Large intestine (tissue), 3 donors: Measurements from ENCODE around the gene IL22RA1. TPM values are rescaled to one million over a fixed set of nuclear protein-coding genes. Genes with fewer than 3 reads are reported as not detected.

Source experiments
- DNase-seq, 2 donors: peaks; one replicate each; pipeline versions ENCODE4 v3.0.0 to v3.0.0-alpha.2; 2013
- H3K27ac ChIP-seq: one replicate; pipeline ENCODE4 v1.5.1; 2013; ENCODE audit warnings: low read length
- H3K27me3 ChIP-seq: 2 replicates; pipeline ENCODE4 v1.6.1; 2013; ENCODE audit warnings: low read length; ENCODE audit not compliant: control insufficient read depth, insufficient read depth
- H3K36me3 ChIP-seq: 2 replicates; pipeline ENCODE4 v1.6.1; 2013; ENCODE audit warnings: low read length; ENCODE audit not compliant: control insufficient read depth, insufficient read depth
- H3K4me1 ChIP-seq: one replicate; pipeline ENCODE4 v1.6.1; 2013; ENCODE audit warnings: low read length; ENCODE audit not compliant: control insufficient read depth, insufficient read depth
- H3K4me3 ChIP-seq: one replicate; pipeline ENCODE4 v1.5.1; 2013; ENCODE audit warnings: low read length
- H3K9me3 ChIP-seq: one replicate; pipeline ENCODE4 v1.6.1; 2013; ENCODE audit warnings: mild to moderate bottlenecking, low read depth, low read length, moderate library complexity; ENCODE audit not compliant: control insufficient read depth
- WGBS: methylation state at CpG from one replicate; pipeline ENCODE4 v1.1.5; 2013; ENCODE audit warnings: low lambda C conversion rate; ENCODE audit not compliant: insufficient coverage; 5-methylcytosine and 5-hydroxymethylcytosine counted together
- polyA plus RNA-seq: library from polyadenylated mRNA; unstranded; fragments of 120-200 nt; gene quantifications from one replicate; pipeline ENCODE4 v1.2.1, GENCODE V29; 2013

Gene IL22RA1
- polyA plus RNA-seq, 1 donor: 100 TPM

DNA sequence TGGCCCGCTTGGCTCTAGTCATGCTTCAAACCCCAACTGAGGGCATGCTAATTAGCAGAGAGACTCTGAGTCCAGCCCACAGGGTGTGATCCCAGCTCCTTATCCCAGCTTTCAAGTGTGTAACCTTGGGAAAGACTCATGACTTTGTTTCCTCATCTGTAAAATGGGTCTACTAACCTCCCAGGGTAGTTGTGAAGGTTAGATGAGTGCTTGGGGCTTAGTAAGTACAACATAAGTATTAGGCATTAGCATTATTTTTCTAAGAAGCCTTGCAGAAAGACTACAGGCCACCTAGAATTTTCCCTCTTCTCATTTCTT, 33.8 kb downstream of the IL22RA1 start:
- Histone ChIP-seq H3K9me3 (no peaks in the 10 kb centered on the region), H3K4me3 (no peak overlapping the region), H3K27me3 (no peaks in the 10 kb centered on the region), H3K4me1 (peaks cover 80% of the 10 kb centered on the region), H3K27ac (peak overlapping the region; percentile 98), H3K36me3 (peaks cover 7% of the 10 kb centered on the region)
- DNase-seq: no peak
- WGBS: no CpG with 5 or more reads among the region's 1 CpG

DNA sequence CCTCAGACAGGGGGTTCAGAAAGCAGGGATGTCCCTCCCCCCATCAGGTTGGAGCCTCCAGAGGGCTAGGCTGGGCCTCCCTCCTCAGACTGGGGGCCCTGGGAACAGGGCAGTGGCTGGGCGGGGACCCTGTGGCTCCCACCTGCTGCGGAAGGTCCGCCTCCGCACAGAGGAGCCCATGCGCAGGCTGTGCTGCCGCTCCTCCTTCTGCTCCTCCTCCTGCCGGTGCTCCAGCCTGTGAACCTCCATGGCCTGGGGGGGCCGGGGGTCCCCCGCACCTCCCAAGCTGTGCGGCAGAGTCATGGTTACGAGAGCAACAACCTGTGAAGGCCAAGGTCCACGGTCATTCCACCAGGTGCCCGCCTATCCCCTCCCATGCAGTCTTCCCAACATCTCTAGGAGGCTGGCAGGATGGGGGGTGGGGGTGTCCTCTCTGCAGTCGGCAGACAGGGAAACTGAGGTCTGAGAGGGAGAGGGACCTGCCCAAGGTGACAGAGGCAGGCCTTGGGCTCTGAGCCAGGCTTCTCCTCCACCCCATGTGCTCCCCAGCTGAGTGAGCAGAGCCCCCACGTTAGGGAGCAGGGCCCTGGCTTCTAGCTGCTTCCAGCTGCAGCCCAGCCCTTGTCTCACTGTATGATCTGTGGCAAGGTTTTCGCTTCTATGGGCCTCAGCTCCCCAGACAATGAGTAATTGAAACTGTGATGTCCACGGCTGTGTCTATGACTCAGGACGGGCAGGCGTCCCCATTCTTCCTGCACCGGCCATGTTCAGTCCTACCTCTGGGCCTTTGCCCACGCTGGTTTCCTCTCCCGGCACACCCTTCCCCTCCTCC, 34.4 kb downstream of the IL22RA1 start:
- H3K4me1 ChIP-seq: peaks cover 80% of the 10 kb centered on the region
- H3K9me3 ChIP-seq: no peaks in the 10 kb centered on the region
- peak overlapping the region; percentile 61 for H3K4me3 ChIP-seq

DNA sequence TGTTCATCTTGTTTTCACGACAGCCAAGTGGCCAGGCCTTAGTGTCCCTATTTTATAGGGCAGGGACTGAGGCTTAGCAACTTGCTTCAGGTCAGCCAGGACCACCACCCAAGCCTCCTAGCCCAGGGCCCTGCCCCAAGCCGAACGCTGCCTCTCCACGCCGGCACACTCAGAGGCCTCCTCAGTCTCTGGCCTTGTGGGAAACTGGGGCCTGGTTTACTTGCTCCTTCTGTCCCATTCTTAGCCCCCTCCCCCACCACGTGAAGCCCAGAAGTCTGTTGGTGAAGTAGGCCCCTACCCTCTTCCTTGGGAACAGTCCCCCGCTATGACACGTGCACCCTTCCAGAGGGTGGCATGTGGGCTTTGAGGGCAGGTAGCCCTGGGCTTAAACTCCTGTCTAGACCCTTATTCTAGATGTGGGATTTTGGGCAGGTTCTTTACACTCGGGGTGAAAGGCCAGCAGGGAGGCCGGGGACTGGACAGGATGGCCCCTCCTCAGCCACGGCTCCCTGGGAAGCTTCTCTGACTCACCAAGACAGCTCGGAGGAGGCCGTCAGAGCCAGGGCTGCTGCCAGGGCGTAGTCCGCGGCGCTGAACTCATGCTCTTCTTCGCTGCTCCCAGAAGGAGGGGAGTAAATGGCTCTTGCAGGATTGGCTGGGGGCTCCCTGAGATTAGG, 35.3 kb downstream of the IL22RA1 start:
- no peaks in the 10 kb centered on the region for H3K9me3 ChIP-seq
- DNase-seq: peak; percentile 57 to 82
- peaks cover 14% of the 10 kb centered on the region for H3K36me3 ChIP-seq
- H3K4me1 ChIP-seq: peaks cover 81% of the 10 kb centered on the region
- H3K27me3 ChIP-seq: no peaks in the 10 kb centered on the region
- peak overlapping the region; percentile 61 for H3K4me3 ChIP-seq
- H3K27ac ChIP-seq: peak overlapping the region; percentile 98
- no CpG with 5 or more reads among the region's 18 CpGs for WGBS

More for the DNA sequence above, 34.4 kb downstream of the IL22RA1 start:
- Histone ChIP-seq H3K36me3 (peaks cover 11% of the 10 kb centered on the region), H3K27ac (peak overlapping the region; percentile 98), H3K27me3 (no peaks in the 10 kb centered on the region)
- WGBS: no CpG with 5 or more reads among the region's 22 CpGs
- peak; percentile 98 to 100 for DNase-seq

DNA sequence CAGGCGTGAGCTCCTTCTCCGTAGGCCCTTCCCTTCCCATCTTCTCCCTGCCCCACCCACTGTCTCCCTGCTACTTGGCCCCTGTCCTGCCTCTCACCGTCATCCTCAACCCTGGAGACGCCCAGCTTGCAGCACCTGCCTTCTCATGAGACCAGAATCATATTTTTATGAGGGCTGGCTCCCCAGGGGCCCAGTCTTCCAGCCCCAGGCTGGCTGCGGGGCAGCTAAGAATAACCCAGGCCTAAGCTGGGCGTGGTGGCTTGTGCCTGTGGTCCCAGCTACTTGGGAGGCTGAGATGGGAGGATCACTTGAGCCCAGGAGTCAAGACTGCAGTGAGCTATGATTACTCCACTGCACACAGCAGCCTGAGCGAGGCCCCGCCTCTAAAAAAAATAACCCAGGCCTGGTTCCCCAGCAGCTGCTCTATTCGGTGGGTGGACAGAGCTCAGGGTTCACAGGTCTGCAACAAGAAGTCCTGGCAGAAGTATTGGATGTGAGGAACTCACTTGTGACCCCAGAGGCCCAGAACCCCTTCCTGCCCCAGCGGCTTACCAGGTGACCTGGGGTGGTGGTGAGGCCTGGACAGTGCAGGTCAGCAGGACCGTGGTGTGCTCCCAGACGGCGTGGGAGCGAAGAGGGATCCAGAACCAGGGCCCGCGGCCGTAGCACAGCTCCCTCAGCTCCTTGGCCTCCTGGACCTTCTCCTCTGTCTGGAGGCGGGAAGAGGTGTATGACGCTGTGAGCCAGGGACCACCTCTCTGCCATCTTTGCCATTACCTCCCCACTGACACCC, 37.4 kb downstream of the IL22RA1 start:
- Histone ChIP-seq H3K27me3 (no peaks in the 10 kb centered on the region), H3K36me3 (peaks cover 14% of the 10 kb centered on the region), H3K4me3 (peak overlapping the region; percentile 61), H3K4me1 (peaks cover 88% of the 10 kb centered on the region), H3K27ac (peak overlapping the region; percentile 98), H3K9me3 (no peaks in the 10 kb centered on the region)
- WGBS: no CpG with 5 or more reads among the region's 19 CpGs
- peak; percentile 83 to 93 for DNase-seq

DNA sequence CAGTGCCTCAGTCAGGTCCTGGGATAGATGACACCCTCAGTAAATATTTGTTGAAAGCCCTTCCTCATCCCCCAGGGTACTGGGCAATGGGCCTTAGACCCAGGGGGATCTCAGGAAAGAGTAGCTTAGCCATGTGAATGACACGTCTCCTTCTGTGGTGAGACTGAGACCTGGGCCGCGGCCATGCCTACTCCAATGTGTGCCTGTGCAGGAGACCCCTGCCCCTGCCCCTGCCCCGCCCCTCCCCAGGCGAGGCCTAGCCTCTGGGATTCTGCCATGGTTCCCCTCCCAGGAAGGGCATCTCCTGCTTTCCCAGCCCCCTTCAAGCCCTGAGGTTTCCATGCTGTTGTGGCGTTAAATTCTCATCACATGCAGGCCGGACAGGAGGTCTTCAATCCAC, 38.1 kb downstream of the IL22RA1 start:
- Histone ChIP-seq H3K27ac (peak overlapping the region; percentile 98), H3K27me3 (no peaks in the 10 kb centered on the region), H3K9me3 (no peaks in the 10 kb centered on the region), H3K36me3 (peaks cover 14% of the 10 kb centered on the region), H3K4me1 (peaks cover 90% of the 10 kb centered on the region), H3K4me3 (no peak overlapping the region)
- no peak for DNase-seq
- 40% methylated on average over 1 of the region's 7 CpGs for WGBS

DNA sequence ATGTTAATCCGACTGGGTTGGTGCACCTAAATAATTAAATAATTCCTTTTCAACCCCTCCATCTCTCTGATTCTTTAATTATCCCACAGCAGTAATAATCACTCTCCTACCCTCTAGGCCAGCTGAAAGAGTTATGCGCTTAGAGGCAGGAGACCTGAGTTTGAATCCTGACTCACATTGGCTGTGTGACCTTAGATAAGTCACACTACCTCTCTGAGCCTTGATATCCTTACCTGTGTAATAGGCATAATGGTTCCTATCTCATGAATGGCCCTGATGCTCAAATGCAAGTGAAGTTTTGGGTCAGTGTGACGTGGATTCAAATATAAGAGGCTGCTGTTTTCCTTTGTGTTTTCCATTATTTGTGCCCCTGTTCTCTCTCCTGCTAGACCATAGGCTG, 39.1 kb downstream of the IL22RA1 start:
- peaks cover 90% of the 10 kb centered on the region for H3K4me1 ChIP-seq
- H3K4me3 ChIP-seq: no peak overlapping the region
- H3K36me3 ChIP-seq: peaks cover 17% of the 10 kb centered on the region
- no CpG with 5 or more reads among the region's 3 CpGs for WGBS
- H3K27me3 ChIP-seq: no peaks in the 10 kb centered on the region
- peak overlapping the region; percentile 98 for H3K27ac ChIP-seq
- no peaks in the 10 kb centered on the region for H3K9me3 ChIP-seq
- no peak for DNase-seq

DNA sequence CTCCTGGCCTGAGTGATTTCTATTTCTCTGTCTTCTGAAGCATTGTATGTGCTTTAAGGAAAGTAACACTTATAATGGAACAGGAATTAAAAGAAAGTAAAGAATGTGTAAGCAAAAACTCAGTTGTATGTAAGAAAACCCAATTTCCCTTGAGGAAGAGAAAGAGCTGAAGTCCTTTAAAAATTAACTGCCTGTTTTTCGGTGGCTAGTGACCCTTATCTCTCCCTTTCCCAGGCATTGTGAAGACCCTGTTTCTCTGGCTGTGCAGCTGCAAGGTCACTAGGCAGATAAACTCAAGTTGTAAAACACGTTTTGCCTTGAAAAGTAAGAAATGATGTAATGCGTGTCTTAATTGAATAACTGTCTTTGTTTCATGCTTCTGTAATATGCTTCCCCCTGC, 39.5 kb downstream of the IL22RA1 start:
- no peak overlapping the region for H3K4me3 ChIP-seq
- H3K9me3 ChIP-seq: no peaks in the 10 kb centered on the region
- peak overlapping the region; percentile 98 for H3K27ac ChIP-seq
- peaks cover 90% of the 10 kb centered on the region for H3K4me1 ChIP-seq
- peaks cover 22% of the 10 kb centered on the region for H3K36me3 ChIP-seq
- peak in 1 of 2 donors; percentile 53 for DNase-seq
- no CpG with 5 or more reads among the region's 3 CpGs for WGBS
- H3K27me3 ChIP-seq: no peaks in the 10 kb centered on the region

DNA sequence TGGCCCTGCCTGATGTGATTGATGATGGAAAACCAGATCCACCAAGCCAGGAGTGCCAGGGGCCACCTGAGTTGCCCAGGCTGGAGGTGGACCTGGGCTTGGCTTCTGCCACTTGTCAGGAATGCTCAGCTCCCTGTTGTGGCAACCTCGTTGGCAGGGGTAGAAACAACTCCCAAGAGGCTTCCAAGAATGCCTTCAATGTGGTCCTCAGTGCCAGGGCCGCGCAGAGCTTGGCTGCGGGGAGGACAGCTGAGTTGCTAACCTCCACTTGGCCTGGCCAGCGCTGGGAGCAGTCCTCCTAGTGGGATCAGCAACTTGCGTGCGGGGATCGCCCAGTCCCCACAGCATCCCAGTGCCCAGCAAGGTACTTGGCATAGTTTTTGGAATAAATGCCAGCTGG, 40.0 kb downstream of the IL22RA1 start:
- peak overlapping the region; percentile 98 for H3K27ac ChIP-seq
- WGBS: no CpG with 5 or more reads among the region's 8 CpGs
- H3K4me3 ChIP-seq: no peak overlapping the region
- peak; percentile 44 to 55 for DNase-seq
- H3K4me1 ChIP-seq: peaks cover 91% of the 10 kb centered on the region
- H3K36me3 ChIP-seq: peaks cover 26% of the 10 kb centered on the region
- no peaks in the 10 kb centered on the region for H3K9me3 ChIP-seq
- no peaks in the 10 kb centered on the region for H3K27me3 ChIP-seq

DNA sequence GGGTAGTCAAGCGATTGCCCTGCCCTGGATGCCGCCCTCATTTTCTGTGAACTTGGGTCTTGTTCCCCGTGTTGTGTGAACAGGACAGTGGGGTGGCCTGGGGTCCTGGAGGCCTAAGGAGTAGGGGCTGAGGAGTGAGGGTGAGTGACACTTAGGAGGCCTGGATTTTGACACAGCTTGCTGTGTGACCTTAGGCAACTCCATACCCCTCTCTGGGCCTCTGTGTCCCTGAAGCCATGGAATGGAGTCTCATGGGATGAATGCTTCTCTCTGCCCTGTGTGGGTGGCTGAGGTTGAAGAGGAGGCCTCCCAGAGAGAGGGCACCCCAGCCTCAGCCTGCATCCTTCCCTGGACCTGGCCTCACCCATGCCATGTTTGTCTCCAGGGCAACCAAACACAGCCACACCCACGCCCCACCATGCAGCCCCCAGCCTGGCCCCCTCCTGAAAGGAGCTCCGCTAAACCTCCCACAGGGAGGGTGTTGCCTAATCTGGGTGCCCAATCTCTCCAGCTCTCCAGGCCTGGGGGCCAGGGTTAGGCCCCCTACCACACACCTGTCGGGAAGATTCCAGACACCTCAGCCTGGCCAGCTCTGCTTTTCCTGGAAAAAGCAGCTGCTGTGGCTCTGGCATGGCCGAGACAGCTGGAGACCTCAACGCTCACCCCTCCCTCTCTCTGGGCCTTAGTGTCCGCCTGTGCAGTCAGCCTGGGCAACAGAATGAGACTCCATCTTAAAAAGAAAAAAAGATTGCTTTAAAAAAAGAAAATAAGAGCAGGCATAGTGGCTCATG, 40.9 kb downstream of the IL22RA1 start:
- H3K9me3 ChIP-seq: no peaks in the 10 kb centered on the region
- H3K4me1 ChIP-seq: peaks cover 83% of the 10 kb centered on the region
- H3K27me3 ChIP-seq: no peaks in the 10 kb centered on the region
- WGBS: no CpG with 5 or more reads among the region's 9 CpGs
- H3K4me3 ChIP-seq: no peak overlapping the region
- H3K36me3 ChIP-seq: peaks cover 36% of the 10 kb centered on the region
- DNase-seq: peak; percentile 60 to 87
- H3K27ac ChIP-seq: peak overlapping the region; percentile 98
